Esophagus muscularis mucosa (tissue), 3 donors: ENCODE results near the gene PCED1B.

Experiments used
- POLR2A ChIP-seq: fragments of 450-650 bp; IDR thresholded peaks from one replicate; pipeline ENCODE4 v1.6.1; 2017; ENCODE audit warnings: antibody characterized with exemption, moderate library complexity, mild to moderate bottlenecking, low read depth
- TF ChIP-seq, protein P1 (sequence below), 3 experiments: fragments of 200-600 bp in 2 of 3; fragments of 450-650 bp in 1 of 3; sonication (generic) in 2 of 3; IDR thresholded peaks; one replicate each; pipeline ENCODE4 v1.5.1; 2017 to 2019; ENCODE audit warnings: antibody characterized with exemption in 3 of 3, mild to moderate bottlenecking in 2 of 3, moderate library complexity in 1 of 3

DNA sequence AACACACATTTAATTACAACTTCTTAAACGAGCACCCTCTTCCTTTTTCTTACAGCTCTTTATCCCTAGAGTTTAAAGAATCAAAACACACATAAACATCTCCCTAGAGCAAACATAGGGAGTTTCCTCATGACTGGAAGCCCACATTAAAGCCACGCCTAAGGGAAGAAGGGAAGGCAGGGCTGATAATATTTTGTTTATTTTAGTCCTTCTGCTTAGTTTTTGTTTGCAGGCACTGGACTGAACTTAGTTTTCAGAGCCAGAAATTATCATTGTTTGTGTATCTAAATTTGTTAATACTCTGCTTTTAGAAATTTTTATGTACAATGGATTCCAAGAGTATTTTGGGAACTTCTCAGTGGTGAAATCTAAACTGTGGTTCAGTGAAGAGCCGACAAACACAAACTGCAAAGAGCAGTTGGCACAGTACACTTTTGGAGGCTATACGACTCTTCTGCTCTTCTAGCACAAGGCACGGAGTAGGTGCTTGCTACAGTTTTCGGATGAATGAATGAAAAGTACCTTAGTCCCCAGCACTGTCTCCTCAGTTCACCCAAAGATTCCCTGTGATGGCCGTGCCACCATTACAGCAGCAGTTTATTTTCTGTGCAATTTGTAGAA, 18.0 kb downstream of the PCED1B start:
- TF ChIP-seq, protein P1, sequence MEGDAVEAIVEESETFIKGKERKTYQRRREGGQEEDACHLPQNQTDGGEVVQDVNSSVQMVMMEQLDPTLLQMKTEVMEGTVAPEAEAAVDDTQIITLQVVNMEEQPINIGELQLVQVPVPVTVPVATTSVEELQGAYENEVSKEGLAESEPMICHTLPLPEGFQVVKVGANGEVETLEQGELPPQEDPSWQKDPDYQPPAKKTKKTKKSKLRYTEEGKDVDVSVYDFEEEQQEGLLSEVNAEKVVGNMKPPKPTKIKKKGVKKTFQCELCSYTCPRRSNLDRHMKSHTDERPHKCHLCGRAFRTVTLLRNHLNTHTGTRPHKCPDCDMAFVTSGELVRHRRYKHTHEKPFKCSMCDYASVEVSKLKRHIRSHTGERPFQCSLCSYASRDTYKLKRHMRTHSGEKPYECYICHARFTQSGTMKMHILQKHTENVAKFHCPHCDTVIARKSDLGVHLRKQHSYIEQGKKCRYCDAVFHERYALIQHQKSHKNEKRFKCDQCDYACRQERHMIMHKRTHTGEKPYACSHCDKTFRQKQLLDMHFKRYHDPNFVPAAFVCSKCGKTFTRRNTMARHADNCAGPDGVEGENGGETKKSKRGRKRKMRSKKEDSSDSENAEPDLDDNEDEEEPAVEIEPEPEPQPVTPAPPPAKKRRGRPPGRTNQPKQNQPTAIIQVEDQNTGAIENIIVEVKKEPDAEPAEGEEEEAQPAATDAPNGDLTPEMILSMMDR (IDR thresholded peaks at IDR 0.05) = no peak
- no peak for TF ChIP-seq POLR2A
